Cardiac muscle cell (in vitro differentiated cells and primary cell): ENCODE measurements around the gene GTF2A2. TPM values are rescaled to one million over a fixed set of nuclear protein-coding genes. Genes with fewer than 3 reads are reported as not detected.

ENCODE experiments used
- DNase-seq, 2 donors: peaks; one replicate each; pipeline versions ENCODE4 v3.0.0 to v3.0.0-alpha.2; 2010 to 2017; ENCODE audit warnings: low read depth in 1 of 2, low spot score in 1 of 2
- H3K27ac ChIP-seq: fragments of 200-600 bp; sonication (generic); 2 replicates; pipeline ENCODE4 v1.5.1; 2016
- H3K27me3 ChIP-seq: fragments of 200-600 bp; sonication (generic); 2 replicates; pipeline ENCODE4 v1.6.0; 2016; ENCODE audit warnings: control low read depth
- H3K36me3 ChIP-seq: fragments of 200-600 bp; sonication (generic); 2 replicates; pipeline ENCODE4 v1.5.1; 2016; ENCODE audit warnings: control low read depth
- H3K4me1 ChIP-seq: fragments of 200-600 bp; sonication (generic); 2 replicates; pipeline ENCODE4 v1.8.1; 2017; ENCODE audit warnings: low read depth, mild to moderate bottlenecking, mixed run types
- H3K4me3 ChIP-seq: fragments of 200-600 bp; sonication (generic); 2 replicates; pipeline ENCODE4 v1.5.1; 2016; ENCODE audit warnings: mild to moderate bottlenecking
- H3K9me3 ChIP-seq: fragments of 200-600 bp; sonication (generic); 2 replicates; pipeline ENCODE4 v1.5.1; 2017; ENCODE audit warnings: low read depth, mild to moderate bottlenecking, control low read depth
- CTCF ChIP-seq: IDR thresholded peaks from 2 replicates; pipeline ENCODE4 v1.5.1; 2012; ENCODE audit warnings: low read depth, mild to moderate bottlenecking, low read length
- polyA plus RNA-seq: library from polyadenylated mRNA; unstranded; fragments of >200 nt; fragmentation: Nextera tagmentation; extraction: Ambion mirVana; gene quantifications from 2 replicates; pipeline ENCODE4 v1.2.1, GENCODE V29; 2016
- total RNA-seq: library from RNA; depleted of rRNA; stranded (reverse); fragments of >200 nt; gene quantifications from 2 replicates; pipeline ENCODE4 v1.2.3, GENCODE V29; 2016

The GTF2A2 gene
- total and polyA plus RNA-seq, 2 experiments from 2014 or later: 22.2 to 274 TPM

- no peak for TF ChIP-seq CTCF
- H3K27me3 ChIP-seq: no peaks in the 10 kb centered on the region
- H3K4me3 ChIP-seq: no peak overlapping the region
- H3K9me3 ChIP-seq: no peaks in the 10 kb centered on the region
- H3K4me1 ChIP-seq: no peaks in the 10 kb centered on the region
- no peak overlapping the region for H3K27ac ChIP-seq
- H3K36me3 ChIP-seq: peaks cover 65% of the 10 kb centered on the region
- DNase-seq: peak in 1 of 2 donors; percentile 51
Observed at GRCh38 chr15:59678620-59679019, 21.3 kb upstream of the GTF2A2 start.

GRCh38 chr15:59678172-59678571 lies 20.9 kb upstream of the GTF2A2 start:
- Histone ChIP-seq H3K9me3 (no peaks in the 10 kb centered on the region), H3K4me3 (no peak overlapping the region), H3K27me3 (no peaks in the 10 kb centered on the region), H3K27ac (no peak overlapping the region), H3K4me1 (no peaks in the 10 kb centered on the region), H3K36me3 (peaks cover 70% of the 10 kb centered on the region)
- no peak for DNase-seq
- TF ChIP-seq CTCF: no peak

- H3K4me1 ChIP-seq: no peaks in the 10 kb centered on the region
- peaks cover 80% of the 10 kb centered on the region for H3K36me3 ChIP-seq
- no peaks in the 10 kb centered on the region for H3K27me3 ChIP-seq
- no peak for TF ChIP-seq CTCF
- no peak for DNase-seq
- H3K27ac ChIP-seq: no peak overlapping the region
- no peak overlapping the region for H3K4me3 ChIP-seq
- H3K9me3 ChIP-seq: no peaks in the 10 kb centered on the region
Observed at GRCh38 chr15:59676565-59676964, 19.2 kb upstream of the GTF2A2 start.

DNA sequence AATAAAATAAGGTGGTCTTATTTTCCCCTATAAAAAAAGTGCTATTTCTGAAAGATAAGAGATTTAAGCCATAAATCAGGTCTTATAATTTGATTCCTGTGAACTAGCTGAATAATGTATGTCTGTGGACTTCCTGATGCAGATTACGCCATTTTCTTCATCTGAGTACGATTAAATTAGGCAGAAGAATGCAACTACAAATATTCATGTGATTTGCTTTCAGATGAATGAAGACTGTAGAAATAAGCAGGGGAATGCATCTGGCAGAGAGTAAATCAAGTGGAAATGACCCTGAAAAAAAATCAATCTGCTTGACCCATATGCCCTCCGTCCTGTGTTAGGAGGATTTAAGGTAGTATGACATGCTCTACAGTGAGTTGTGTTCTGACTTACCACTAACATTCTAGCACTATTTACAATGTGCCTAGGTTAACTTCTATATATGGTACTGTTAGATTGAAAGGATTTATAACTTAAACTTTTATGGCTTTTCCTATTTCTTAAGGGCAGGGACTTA lies 17.1 kb upstream of the GTF2A2 start:
- no peaks in the 10 kb centered on the region for H3K27me3 ChIP-seq
- no peaks in the 10 kb centered on the region for H3K4me1 ChIP-seq
- no peak overlapping the region for H3K4me3 ChIP-seq
- no peak for DNase-seq
- TF ChIP-seq CTCF: no peak
- H3K27ac ChIP-seq: no peak overlapping the region
- H3K36me3 ChIP-seq: peaks cover 83% of the 10 kb centered on the region
- no peaks in the 10 kb centered on the region for H3K9me3 ChIP-seq

DNA sequence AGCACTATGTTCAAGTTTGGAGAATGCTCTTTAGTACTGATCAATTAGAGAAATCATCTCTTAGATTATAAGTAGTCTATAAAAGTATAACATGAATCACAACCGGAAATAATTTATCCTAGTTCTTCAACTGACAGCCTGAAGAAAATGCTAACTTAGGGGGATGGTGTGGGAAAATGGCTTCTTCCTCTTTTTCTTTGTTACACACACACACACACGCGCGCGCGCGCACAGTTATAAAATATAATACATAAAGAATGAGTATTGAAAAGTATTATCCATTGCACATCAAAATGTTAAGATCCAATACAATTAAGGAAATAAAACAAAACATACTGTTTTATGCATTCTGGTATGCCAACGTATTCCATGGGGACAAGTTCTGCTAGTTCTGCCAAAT lies 11.2 kb upstream of the GTF2A2 start:
- DNase-seq: no peak

More for the DNA sequence above, 11.2 kb upstream of the GTF2A2 start:
- H3K27me3 ChIP-seq: no peaks in the 10 kb centered on the region
- no peak overlapping the region for H3K4me3 ChIP-seq
- peaks cover 72% of the 10 kb centered on the region for H3K36me3 ChIP-seq
- no peaks in the 10 kb centered on the region for H3K4me1 ChIP-seq
- TF ChIP-seq CTCF: no peak
- H3K27ac ChIP-seq: no peak overlapping the region
- no peaks in the 10 kb centered on the region for H3K9me3 ChIP-seq
